GM19467 (cell line): ENCODE measurements around the gene C3orf70.
"Not testable (repeated sequence)": the region's sequence is repeated elsewhere in the genome, so short reads cannot be mapped to it uniquely, and the experiment has no call there.

Experiments used
- ATAC-seq: cut with Tn5 transposase; IDR thresholded peaks from one replicate; pipeline ENCODE4 v1.9.1; 2021; ENCODE audit warnings: mild to moderate bottlenecking, moderate library complexity; ENCODE audit not compliant: unreplicated experiment

C3orf70 gene

GRCh38 chr3:185151101-185151963, 1.5 kb downstream of the C3orf70 start:
- ATAC-seq = no peak

- no peak for ATAC-seq
These were observed 2.3 kb downstream of the C3orf70 start for GRCh38 chr3:185150561-185150960.

DNA sequence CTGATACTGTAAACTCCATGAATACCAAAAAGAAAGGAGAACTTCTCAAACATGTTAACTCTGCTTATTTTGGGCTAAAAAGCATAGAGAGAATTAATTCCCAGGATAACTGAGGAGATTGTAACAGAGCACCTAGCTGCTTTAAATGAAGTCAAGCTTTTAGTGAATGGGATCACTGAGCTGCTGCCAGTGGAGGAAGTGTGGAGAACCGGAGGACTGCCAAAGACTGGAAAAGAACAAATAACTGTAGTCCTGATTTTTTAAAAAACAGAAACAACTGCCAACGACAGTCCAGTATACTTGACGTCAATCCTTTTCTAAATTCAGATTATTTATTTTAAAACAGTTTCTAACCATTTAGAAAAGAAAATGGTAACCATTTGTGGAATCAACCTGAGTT, 3.3 kb downstream of the C3orf70 start:
- no peak for ATAC-seq

- no peak for ATAC-seq
These were observed 7.3 kb downstream of the C3orf70 start for GRCh38 chr3:185145511-185145910.

- no peak for ATAC-seq
These were observed 8.1 kb downstream of the C3orf70 start for GRCh38 chr3:185144784-185145183.

DNA sequence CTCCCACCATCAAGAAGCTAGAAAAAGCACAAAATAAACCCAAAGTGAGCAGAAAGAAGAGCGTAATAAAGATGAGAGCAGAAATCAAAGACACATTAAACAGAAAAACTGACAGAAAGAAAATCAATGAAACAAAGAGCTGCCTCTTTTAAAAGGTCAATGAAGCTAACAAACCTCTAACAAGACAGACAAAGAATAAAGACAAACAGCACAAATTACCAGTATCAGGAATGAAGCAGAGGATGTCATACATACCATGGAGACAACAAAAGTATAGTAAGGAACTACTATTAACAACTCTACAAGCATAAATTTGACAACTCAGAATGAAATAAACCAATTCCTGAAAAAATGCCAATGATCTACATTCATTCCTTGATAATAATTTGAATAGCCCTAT, 15.0 kb downstream of the C3orf70 start:
- ATAC-seq = no peak

DNA sequence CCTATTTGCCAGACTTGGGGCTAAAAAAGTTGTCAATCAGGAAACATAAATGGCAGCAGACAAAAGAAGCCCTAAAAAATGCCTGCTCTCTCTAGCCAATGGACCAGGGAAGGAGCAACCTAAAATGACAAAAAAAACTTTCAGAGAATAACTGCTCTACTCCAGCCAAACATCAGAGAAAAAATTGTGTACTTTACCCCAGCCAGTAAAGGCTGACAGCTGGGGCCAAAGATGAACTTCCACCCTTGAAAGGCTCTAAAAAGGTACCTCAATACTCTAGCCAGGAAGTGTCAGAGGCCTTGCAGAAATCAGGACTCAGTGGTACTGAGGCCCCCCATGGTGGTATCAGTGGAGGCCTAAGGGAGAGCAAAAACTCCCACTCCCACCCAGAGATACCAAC, 18.4 kb downstream of the C3orf70 start:
- no peak for ATAC-seq

DNA sequence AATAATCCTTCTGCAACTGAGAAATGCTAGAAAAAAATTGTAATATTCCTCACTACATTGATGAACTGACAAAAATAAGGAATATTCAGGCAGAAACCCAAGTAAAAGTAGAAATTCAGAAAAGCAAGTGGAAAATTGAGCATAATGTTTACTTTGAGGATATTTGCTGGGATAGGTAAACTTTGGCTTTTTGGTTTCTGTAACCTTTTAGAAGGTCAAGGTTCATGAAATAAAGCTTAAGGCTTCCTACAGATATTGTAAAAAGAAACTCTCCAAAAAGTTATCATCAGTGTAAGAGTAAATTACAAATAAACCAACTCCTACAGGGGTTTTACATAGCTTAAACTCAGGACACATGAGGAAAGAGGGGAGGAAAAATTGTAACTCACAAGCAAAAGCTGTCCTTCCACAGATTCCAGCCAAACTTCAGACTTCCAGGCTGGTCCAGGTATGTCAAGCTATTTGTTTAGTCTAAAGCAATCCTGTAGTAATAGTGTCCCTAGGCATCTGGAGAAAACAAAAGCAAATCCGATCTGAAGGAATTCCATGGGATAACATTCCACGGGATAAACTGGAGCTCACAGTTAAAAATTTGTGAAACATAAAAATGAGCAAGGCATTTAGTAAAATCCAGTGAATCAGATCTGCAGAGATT, 21.1 kb downstream of the C3orf70 start:
- no peak for ATAC-seq

DNA sequence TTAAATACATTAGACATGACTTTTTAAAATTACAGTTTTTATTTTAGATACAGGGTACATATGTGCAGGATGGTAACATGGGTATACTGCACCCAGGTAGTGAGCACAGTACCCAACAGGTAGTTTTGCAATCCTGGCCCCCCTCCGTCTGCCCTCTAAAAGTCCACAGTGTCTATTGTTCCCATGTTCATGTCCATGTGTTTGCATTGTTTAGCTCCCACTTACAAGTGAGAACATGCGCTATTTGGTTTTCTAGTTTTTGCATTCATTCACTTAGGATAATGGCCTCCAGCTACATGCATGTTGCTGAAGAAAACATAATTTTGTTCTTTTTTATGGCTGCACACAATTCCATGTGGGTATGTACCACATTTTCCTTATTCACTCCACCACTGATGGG, 23.8 kb downstream of the C3orf70 start:
- no peak for ATAC-seq

GRCh38 chr3:185126201-185126600, 26.7 kb downstream of the C3orf70 start:
- ATAC-seq = no peak

DNA sequence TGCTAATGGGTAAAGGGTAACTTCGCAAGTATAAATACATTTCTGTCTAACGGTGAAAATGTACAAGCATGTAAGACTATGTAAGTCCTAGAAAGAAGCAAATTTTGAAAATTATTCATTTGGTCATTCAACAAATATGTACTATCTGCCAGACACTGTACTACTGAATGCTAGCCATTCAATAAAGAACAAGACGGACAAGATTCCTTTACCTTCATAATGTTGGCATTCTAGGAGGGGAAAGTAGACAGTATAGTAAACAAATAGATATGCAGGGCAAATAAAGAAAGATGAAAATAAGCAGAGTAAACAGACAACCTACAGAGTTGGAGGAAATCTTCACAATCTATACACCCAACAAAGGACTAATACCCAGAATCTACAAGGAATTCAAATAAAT, 32.7 kb downstream of the C3orf70 start:
- ATAC-seq = no peak

- ATAC-seq = no peak
These were observed 37.5 kb downstream of the C3orf70 start for GRCh38 chr3:185115371-185115770.

GRCh38 chr3:185114756-185115155, 38.1 kb downstream of the C3orf70 start:
- no peak for ATAC-seq

DNA sequence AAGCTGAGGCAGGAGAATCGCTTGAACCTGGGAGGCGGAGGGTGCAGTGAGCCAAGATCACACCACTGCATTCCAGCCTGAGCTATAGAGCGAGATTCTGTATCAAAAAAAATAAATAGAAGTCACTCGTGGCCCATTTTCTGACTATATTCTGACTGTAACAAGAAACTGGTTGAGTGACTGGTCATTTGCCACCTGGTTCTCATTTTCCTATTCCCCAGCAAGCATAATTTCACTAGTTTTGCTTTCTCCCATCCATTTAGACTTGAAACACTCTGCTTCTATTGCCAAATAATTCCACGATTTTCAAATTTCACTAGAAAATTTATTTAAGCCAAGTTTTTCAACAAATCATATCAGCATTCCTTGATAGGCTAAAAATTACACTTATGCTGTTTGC, 40.7 kb downstream of the C3orf70 start:
- no peak for ATAC-seq

DNA sequence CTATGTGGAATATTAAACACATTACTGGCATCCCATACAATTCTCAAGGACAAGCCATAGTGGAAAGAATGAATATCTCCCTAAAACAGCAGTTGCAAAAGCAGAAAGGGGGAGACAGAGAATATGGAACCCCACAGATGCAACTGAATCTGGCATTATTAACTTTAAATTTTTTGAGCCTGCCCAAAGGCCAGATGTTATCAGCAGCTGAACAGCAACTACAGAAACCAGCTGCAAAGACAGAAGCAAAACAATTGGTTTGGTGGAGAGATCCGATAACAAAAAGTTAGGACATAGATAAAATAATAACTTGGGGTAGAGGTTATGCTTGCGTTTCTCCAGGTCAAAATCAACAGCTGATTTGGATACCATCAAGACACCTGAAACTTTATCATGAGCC, 43.8 kb downstream of the C3orf70 start:
- ATAC-seq = not testable (repeated sequence)

DNA sequence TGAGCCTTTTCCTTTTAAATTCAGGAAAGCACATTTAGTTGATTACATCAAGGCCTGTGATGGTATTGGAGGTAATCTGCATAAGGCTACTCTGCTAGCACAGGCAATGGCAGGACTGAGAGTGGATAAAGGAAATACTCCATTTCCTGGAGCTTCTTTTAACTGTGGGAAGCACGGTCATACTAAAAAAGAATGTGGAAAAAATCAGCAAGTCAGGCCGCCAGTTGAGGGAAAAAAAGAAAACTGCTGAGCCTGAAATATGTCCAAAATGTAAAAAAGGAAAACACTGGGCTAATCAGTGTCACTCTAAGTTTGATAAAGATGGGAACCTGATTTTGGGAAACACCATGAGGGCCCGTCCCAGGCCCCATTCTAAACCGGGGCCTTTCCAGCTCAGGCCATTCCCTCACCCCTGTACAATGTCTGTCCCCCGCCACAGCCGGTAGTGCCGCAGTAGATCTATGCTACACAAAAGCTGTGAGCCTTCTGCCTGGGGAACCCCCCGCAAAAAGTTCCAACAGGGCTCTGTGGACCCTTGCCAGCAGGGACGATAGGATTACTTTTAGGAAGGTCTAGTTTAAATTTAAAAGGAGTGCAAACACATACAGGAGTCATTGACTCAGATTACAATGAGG, 46.5 kb downstream of the C3orf70 start:
- ATAC-seq = not testable (repeated sequence)

- no peak for ATAC-seq
These were observed 49.3 kb downstream of the C3orf70 start for GRCh38 chr3:185103359-185104127.

DNA sequence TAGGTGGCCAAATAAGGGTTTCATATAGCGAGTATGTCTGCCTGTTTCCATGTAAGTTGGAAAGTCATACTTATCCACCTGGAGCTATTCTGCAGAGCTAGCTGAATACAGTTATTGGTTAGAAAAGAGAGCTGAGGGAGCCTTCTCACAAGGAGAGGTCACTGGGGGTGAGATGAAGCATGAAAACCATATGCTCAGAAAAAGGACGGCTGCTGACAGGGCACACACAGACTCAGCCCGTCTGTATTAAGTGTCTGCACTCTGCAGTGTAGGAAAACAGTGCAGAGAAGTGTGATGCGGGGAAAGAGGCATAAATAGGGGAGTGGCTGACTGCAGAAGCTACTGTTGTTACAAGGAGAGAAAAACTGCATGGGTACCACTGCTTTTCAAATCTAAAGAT, 58.2 kb downstream of the C3orf70 start:
- ATAC-seq = no peak

GRCh38 chr3:185093116-185093515, 59.7 kb downstream of the C3orf70 start:
- no peak for ATAC-seq

DNA sequence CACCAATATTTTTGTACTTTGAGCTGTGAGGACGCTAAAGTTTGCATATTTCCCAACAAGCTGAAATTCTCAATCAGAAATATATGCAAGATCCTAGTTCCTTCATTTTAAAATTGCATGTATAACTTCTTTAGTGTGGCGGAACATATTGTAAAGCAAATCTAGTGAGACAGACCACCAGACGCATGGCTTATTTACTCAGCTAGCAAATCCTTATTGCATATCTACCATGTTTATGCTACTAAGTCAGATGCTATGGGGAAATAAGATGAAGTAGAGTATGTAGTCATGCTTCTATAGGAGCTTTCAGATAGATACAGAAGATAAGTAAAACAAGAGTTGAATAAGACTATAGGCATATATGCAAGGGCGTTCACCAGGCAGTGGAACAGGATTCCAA, 62.0 kb downstream of the C3orf70 start:
- no peak for ATAC-seq

DNA sequence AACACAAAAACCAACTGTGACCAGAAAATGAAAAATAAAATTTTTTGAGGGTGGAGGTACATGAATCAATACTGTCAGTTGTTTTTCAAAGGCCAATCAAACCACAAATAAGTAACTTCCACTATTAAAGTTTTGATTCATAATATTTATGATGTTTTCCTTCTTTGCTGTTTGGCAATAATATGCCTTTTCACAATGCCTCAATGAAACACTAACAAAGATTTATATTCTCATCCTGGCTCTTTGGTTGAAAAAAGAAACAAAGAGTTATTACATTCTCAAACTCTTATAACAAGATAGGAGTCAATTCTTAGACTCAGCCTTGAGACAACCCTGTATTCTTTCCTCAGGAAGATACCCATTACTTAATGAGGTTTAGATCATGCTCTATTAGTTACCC, 63.1 kb downstream of the C3orf70 start:
- no peak for ATAC-seq
